ENCODE results near the gene FILIP1L.

DNA sequence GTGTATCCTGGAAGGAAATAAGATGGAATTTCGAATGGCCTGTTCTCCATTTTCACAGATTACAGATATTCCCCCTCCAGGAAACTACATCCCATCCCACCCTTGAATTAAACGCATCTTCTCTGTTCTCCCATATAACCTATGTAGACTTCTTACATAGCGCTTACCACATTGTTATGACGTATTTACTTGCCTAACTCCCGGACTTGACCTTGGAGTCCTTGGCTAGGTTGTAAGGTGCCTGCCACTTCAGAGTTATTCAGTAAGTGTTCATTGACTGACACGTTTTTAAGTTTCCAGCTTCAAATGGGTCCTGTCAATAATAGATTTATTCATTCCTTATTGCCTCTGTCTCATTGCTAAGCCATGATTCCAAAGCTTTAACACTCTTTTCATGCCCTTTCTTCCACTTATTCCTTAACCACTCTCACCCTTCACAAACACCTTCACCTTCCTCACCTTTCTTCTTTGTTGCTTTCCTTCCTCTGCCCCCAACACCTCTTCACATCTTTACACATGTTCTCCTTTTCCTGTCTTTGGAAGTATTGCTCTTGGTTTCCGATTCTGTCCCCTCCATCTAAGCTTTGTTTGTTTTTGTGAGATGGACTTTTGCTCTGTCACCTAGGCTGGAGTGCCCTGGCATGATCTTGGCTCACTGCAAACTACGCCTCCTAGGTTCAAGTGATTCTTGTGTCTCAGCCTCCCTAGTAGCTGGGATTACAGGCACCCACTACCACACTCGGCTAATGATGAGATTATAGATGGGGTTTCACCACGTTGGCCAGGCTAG is 158.3 kb downstream of the FILIP1L start:
- TF ChIP-seq, protein P1, sequence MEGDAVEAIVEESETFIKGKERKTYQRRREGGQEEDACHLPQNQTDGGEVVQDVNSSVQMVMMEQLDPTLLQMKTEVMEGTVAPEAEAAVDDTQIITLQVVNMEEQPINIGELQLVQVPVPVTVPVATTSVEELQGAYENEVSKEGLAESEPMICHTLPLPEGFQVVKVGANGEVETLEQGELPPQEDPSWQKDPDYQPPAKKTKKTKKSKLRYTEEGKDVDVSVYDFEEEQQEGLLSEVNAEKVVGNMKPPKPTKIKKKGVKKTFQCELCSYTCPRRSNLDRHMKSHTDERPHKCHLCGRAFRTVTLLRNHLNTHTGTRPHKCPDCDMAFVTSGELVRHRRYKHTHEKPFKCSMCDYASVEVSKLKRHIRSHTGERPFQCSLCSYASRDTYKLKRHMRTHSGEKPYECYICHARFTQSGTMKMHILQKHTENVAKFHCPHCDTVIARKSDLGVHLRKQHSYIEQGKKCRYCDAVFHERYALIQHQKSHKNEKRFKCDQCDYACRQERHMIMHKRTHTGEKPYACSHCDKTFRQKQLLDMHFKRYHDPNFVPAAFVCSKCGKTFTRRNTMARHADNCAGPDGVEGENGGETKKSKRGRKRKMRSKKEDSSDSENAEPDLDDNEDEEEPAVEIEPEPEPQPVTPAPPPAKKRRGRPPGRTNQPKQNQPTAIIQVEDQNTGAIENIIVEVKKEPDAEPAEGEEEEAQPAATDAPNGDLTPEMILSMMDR (IDR thresholded peaks at IDR 0.05) = no peak
- TF ChIP-seq POLR2A (IDR thresholded peaks at IDR 0.05) = no peak

Measured in heart left ventricle (tissue), 13 donors.